IMR-90 (cell line): Measurements from ENCODE around the gene MINK1.
"Not testable (repeated sequence)": the region's sequence is repeated elsewhere in the genome, so short reads cannot be mapped to it uniquely, and the experiment has no call there.

Experiments used
- BHLHE40 ChIP-seq: fragments of 150-350 bp; IDR thresholded peaks from 2 replicates; pipeline ENCODE4 v1.6.1; 2016; ENCODE audit warnings: mild to moderate bottlenecking, low read depth, low read length
- CEBPB ChIP-seq: IDR thresholded peaks from 2 replicates; pipeline ENCODE4 v1.6.1; 2012; ENCODE audit warnings: low read depth, low read length, improper control_type of control experiment
- CTCF ChIP-seq: conservative IDR thresholded peaks from 2 replicates; pipeline ENCODE4 v1.5.1; 2012; ENCODE audit warnings: mild to moderate bottlenecking, low read depth, low read length, improper control_type of control experiment
- ELK1 ChIP-seq: fragments of 150-350 bp; IDR thresholded peaks from 2 replicates; pipeline ENCODE4 v1.6.1; 2016; ENCODE audit warnings: low read depth, mild to moderate bottlenecking, low read length, moderate library complexity, borderline replicate concordance
- POLR2A ChIP-seq: IDR thresholded peaks from 2 replicates; pipeline ENCODE4 v1.6.1; 2012; ENCODE audit warnings: mild to moderate bottlenecking, low read depth, low read length
- RAD21 ChIP-seq: IDR thresholded peaks from 2 replicates; pipeline ENCODE4 v1.6.1; 2012; ENCODE audit warnings: low read length, improper control_type of control experiment
- USF2 ChIP-seq: fragments of 150-350 bp; IDR thresholded peaks from 2 replicates; pipeline ENCODE4 v1.6.1; 2017; ENCODE audit warnings: mild to moderate bottlenecking, antibody characterized with exemption, low read length, low read depth

- not testable (repeated sequence) for TF ChIP-seq POLR2A, CTCF, RAD21, USF2, BHLHE40, CEBPB, ELK1
Measured at GRCh38 chr17:4867535-4867934, 34.4 kb downstream of the MINK1 start.
